ENCODE data around the gene PTPN1. TPM values are rescaled to one million over a fixed set of nuclear protein-coding genes. Genes with fewer than 3 reads are reported as not detected.
A peak's percentile ranks its signal among the peaks of the same experiment; 100 is the strongest.

Gene PTPN1
- total RNA-seq, 4 donors from 2014 or later: 20.5 to 28.8 (median 24.9) TPM

DNA sequence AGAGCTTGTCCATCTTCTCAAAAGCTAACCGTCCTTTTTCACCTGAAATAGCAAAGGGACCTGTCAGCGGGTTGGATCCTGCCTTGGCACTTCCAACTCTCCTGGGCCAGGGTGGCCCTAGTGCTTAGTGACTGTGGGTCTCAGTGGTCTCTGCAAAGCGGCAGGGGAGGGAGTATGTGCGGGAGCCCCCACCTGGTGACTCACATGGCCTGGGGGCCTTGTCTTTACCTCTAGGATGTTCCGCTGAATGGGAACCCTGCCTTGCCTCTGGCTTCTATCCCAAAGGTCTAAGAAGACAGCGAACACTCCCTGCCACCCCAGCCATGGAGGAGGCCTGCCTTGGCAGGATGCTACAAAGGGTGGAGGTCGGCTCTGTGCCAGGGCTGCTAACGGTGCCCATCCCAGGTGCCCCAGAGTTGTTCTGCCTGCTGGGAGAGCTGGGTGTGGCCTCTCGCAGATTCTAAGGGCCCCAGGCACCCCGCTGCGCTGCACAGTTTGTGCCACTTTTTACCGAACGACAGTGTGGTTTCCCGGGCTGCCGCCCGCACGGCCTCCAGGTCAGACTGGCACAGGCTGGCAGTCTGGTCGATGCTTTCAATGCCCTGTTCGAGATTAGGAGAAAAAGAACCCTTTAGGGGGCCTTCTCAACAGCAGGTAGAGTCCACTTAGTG lies 77.2 kb downstream of the PTPN1 start:
- H3K4me3 ChIP-seq (replicated peaks in 1 of 3): no peak overlapping the region
- H3K27me3 ChIP-seq: no peaks in the 10 kb centered on the region
- no peak for TF ChIP-seq POLR2A (IDR thresholded peaks at IDR 0.05)
- no peak for TF ChIP-seq CTCF (IDR thresholded peaks at IDR 0.05)
- intact Hi-C loops (cut with DNase I): no loop called here
- DNase-seq: no peak
- no peaks in the 10 kb centered on the region for H3K9me3 ChIP-seq
- peaks cover 28 to 34% of the 10 kb centered on the region in 2 donors for H3K36me3 ChIP-seq
- 96 to 98% methylated on average over 9 to 13 of the region's 19 CpGs for WGBS, 2 donors
- H3K4me1 ChIP-seq: peaks cover 8 to 15% of the 10 kb centered on the region in 2 donors
- no peak overlapping the region for H3K27ac ChIP-seq

DNA sequence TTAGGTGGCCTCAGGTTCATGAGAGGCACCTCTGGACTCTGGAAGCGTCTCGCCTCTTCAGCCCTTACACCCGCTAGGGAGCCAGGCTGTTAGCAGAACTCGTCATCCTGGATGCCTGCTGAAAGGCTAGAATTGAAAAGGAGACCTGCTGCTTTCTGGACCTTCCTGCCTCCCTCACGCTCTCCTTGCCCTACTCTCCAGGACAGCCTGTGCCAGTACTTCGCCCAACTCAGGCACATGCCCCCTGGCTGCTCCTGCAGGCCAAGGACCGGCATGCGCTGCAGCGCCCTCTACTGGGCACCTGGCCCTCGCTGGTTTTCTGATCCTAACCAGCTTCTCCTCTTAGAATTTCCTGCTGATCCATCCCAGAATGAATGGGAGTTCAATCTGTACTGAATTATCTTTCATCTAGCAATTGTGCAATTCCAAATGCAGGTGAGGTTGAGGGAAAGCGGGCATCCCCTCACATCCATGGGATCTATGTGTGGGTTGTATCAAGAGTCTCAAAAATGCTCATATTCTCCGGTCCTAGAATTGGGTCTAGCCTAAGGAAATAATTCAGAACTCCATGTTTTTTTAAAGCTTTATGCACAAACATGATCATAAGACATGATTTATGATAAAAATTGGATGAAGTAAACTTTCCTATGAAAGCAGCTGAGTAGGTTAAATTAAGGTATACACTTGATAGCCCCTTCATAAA lies 78.0 kb downstream of the PTPN1 start:
- TF ChIP-seq POLR2A (IDR thresholded peaks at IDR 0.05) (no peak), CTCF (IDR thresholded peaks at IDR 0.05) (peak; percentile 66 to 86 (median 80))
- intact Hi-C loops (cut with DNase I): no loop called here
- peak; percentile 76 to 86 for DNase-seq
- 67 to 70% methylated on average over 11 to 12 of the region's 12 CpGs for WGBS, 2 donors
- Histone ChIP-seq H3K36me3 (peaks cover 21 to 29% of the 10 kb centered on the region in 2 donors), H3K4me3 (replicated peaks in 1 of 3) (no peak overlapping the region), H3K4me1 (peaks cover 11 to 23% of the 10 kb centered on the region in 2 donors), H3K27me3 (no peaks in the 10 kb centered on the region), H3K27ac (no peak overlapping the region), H3K9me3 (no peaks in the 10 kb centered on the region)

DNA sequence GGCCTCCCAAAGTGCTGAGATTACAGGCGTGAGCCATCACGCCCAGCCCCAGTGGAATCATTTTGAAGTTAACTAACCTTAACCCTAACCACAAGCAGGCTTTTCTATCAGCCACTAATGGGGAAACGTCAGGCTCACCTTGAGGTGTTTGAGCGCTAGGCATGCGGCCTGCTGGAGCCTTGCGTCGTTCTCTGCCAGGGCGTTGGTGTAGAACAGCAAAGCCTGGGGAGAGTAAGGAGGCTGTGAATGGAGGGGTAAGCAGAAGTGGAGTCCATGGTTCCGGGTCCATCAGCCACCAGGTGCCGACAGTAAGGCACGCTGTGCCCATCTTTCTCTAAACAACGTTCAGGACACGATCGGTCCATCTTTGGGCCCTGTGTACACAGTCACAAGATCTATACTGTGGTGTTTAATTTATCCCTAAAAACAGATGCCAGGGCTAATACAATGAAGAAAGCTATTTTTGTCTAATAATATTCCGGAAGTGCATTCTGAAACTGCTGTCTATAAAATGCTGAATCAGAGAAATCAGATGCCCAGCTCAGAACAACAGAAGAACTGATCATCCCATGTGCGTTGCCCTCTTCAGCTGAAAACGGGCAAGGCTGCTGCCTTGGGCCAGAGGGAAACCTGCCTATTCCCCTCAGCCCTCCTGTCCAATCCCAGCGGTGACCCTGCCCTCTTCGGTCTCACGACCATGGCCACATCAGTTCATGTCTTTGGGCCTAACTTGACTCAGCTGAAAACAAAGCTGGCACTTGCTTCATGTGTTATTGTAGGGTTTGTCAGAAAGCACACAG lies 79.6 kb downstream of the PTPN1 start:
- 84 to 88% methylated on average over 19 to 20 of the region's 20 CpGs for WGBS, 2 donors
- H3K9me3 ChIP-seq: no peaks in the 10 kb centered on the region
- intact Hi-C loops (cut with DNase I): no loop called here
- no peak overlapping the region for H3K27ac ChIP-seq
- DNase-seq: no peak
- H3K36me3 ChIP-seq: peaks cover 11 to 20% of the 10 kb centered on the region in 2 donors
- H3K27me3 ChIP-seq: no peaks in the 10 kb centered on the region
- TF ChIP-seq POLR2A (IDR thresholded peaks at IDR 0.05): no peak
- TF ChIP-seq CTCF (IDR thresholded peaks at IDR 0.05): no peak
- no peak overlapping the region for H3K4me3 ChIP-seq (replicated peaks in 1 of 3)
- peaks cover 11 to 24% of the 10 kb centered on the region in 2 donors for H3K4me1 ChIP-seq

GRCh38 chr20:50590348-50590664 lies 80.1 kb downstream of the PTPN1 start:
- peaks cover 11 to 24% of the 10 kb centered on the region in 2 donors for H3K4me1 ChIP-seq
- DNase-seq: peak; percentile 22 to 47
- no peak overlapping the region for H3K27ac ChIP-seq
- peaks cover 11 to 20% of the 10 kb centered on the region in 2 donors for H3K36me3 ChIP-seq
- H3K9me3 ChIP-seq: no peaks in the 10 kb centered on the region
- WGBS, 2 donors: 47 to 76% methylated on average over 11 of the region's 11 CpGs
- H3K4me3 ChIP-seq (replicated peaks in 1 of 3): no peak overlapping the region
- intact Hi-C loops (cut with DNase I): no loop called here
- no peak for TF ChIP-seq CTCF (IDR thresholded peaks at IDR 0.05)
- TF ChIP-seq POLR2A (IDR thresholded peaks at IDR 0.05): no peak
- H3K27me3 ChIP-seq: no peaks in the 10 kb centered on the region

Measured in thyroid gland (tissue), 4 donors.